ENCODE measurements around the gene TOMT.

DNA sequence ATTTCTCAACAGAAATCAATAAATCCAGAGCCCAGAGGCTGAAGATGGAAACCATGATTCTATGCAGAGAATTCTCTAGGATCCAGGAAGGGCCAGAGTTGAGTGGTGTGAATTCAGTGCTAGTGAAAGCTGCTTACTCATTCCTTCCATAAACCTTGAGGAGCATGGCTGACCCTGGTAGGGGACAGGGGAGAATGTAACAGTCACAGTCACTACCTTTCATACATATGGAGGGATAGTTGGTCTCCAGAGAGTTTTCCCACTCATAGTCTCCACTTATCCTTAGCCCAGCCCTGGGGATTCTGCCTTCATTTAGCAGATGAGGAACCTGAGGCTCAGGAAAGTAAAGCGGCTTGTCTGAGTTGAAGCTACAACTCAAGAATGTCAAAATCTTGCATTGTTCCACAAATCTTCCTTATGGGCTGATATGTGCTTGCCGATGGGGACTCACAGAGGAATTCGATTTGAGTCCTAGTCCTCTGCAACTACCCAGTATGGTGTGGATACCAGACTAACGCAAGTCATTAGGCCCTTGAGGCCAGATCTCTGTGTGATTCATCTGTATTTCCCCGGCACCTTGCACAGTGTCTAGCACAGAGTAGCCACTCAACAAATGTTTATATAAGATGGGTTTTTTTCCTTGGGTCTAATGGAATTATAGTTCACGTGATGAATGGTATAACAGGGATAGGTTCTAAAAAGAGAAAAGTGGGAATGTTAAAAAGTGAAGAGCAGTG, 10.5 kb downstream of the TOMT start:
- TF ChIP-seq, protein P1, sequence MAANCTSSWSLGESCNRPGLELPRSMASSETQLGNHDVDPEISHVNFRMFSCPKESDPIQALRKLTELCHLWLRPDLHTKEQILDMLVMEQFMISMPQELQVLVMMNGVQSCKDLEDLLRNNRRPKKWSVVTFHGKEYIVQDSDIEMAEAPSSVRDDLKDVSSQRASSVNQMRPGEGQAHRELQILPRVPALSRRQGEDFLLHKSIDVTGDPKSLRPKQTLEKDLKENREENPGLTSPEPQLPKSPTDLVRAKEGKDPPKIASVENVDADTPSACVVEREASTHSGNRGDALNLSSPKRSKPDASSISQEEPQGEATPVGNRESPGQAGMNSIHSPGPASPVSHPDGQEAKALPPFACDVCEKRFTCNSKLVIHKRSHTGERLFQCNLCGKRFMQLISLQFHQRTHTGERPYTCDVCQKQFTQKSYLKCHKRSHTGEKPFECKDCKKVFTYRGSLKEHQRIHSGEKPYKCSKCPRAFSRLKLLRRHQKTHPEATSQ (CRISPR knock-in tag; IDR thresholded peaks at IDR 0.05; ENCODE audit: borderline replicate concordance), result no peak
- TF ChIP-seq SOX6 (IDR thresholded peaks at IDR 0.05) (no peak), SOX6 (CRISPR knock-in tag; IDR thresholded peaks at IDR 0.05) (no peak), NR1H2 (CRISPR knock-in tag; IDR thresholded peaks at IDR 0.05; ENCODE audit: borderline replicate concordance, low read depth) (no peak)

Data from HepG2 (cell line).